ENCODE measurements around the gene FBXW8.

Gene FBXW8

GRCh38 chr12:116887244-116887643, 23.5 kb upstream of the FBXW8 start:
- DNase-seq (ENCODE audit: low spot score), result no peak

- no peak for DNase-seq (ENCODE audit: low spot score)
These were observed 22.9 kb upstream of the FBXW8 start for GRCh38 chr12:116887897-116888296.

GRCh38 chr12:116890330-116890729, 20.4 kb upstream of the FBXW8 start:
- no peak for DNase-seq (ENCODE audit: low spot score)

GRCh38 chr12:116891019-116891418, 19.7 kb upstream of the FBXW8 start:
- no peak for DNase-seq (ENCODE audit: low spot score)

GRCh38 chr12:116892349-116893140, 18.2 kb upstream of the FBXW8 start:
- DNase-seq (ENCODE audit: low spot score), result no peak

- DNase-seq (ENCODE audit: low spot score), result no peak
These were observed 15.8 kb upstream of the FBXW8 start for GRCh38 chr12:116894913-116895312.

- DNase-seq (ENCODE audit: low spot score), result no peak
These were observed 14.3 kb upstream of the FBXW8 start for GRCh38 chr12:116896411-116896924.

GRCh38 chr12:116897476-116897875, 13.3 kb upstream of the FBXW8 start:
- DNase-seq (ENCODE audit: low spot score), result no peak

GRCh38 chr12:116898669-116899068, 12.1 kb upstream of the FBXW8 start:
- DNase-seq (ENCODE audit: low spot score), result no peak

GRCh38 chr12:116901612-116902011, 9.1 kb upstream of the FBXW8 start:
- DNase-seq (ENCODE audit: low spot score), result no peak

- no peak for DNase-seq (ENCODE audit: low spot score)
These were observed 6.9 kb upstream of the FBXW8 start for GRCh38 chr12:116903818-116904217.

- DNase-seq (ENCODE audit: low spot score), result no peak
These were observed 4.5 kb upstream of the FBXW8 start for GRCh38 chr12:116906285-116906684.

GRCh38 chr12:116910280-116910644, 488 bp upstream of the FBXW8 start:
- no peak for DNase-seq (ENCODE audit: low spot score)

- DNase-seq (ENCODE audit: low spot score), result no peak
These were observed 4.6 kb downstream of the FBXW8 start for GRCh38 chr12:116915326-116915725.

GRCh38 chr12:116916122-116916521, 5.4 kb downstream of the FBXW8 start:
- DNase-seq (ENCODE audit: low spot score), result no peak

GRCh38 chr12:116916714-116917114, 6.0 kb downstream of the FBXW8 start:
- DNase-seq (ENCODE audit: low spot score), result peak; percentile 74

GRCh38 chr12:116918464-116918863, 7.7 kb downstream of the FBXW8 start:
- DNase-seq (ENCODE audit: low spot score), result no peak

GRCh38 chr12:116919247-116919661, 8.5 kb downstream of the FBXW8 start:
- no peak for DNase-seq (ENCODE audit: low spot score)

GRCh38 chr12:116919706-116920485, 9.1 kb downstream of the FBXW8 start:
- DNase-seq (ENCODE audit: low spot score), result no peak

GRCh38 chr12:116920939-116921338, 10.2 kb downstream of the FBXW8 start:
- DNase-seq (ENCODE audit: low spot score), result no peak

- peak; percentile 74 for DNase-seq (ENCODE audit: low spot score)
These were observed 11.6 kb downstream of the FBXW8 start for GRCh38 chr12:116922194-116922897.

All from activated CD4-positive, alpha-beta T cell treated with anti-CD3 and anti-CD28 coated beads, Interleukin-2, Interleukin-4, amounts not matched to agents 100 ng/mL and 50 ng/mL, durations not matched to agents 16 hours and 8 hours (primary cell).